Measurements from ENCODE around the gene ZDHHC13.
"Not testable (repeated sequence)": the region's sequence is repeated elsewhere in the genome, so short reads cannot be mapped to it uniquely, and the experiment has no call there.

ZDHHC13 gene

DNA sequence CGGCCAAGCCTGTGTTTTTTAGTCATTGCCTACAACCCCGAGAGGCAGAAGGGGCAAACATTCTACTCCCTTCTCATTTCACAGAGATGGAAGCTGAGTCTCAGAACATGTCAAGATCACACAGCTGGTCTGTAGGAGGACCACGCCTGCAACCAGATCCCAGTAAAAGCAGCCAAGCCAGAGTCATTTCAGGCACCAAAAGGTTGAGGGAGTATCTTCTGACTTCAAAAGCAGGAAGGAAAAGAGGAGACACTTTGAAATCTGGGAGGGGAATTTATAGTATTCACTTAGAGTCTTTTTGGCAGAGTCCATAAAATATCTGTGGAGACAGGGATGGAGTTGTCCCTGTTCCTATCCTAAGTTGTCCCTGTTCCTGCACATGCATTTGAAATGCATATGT, 17.9 kb upstream of the ZDHHC13 start:
- no peak for DNase-seq (ENCODE audit: low read depth in 3 of 3)

DNA sequence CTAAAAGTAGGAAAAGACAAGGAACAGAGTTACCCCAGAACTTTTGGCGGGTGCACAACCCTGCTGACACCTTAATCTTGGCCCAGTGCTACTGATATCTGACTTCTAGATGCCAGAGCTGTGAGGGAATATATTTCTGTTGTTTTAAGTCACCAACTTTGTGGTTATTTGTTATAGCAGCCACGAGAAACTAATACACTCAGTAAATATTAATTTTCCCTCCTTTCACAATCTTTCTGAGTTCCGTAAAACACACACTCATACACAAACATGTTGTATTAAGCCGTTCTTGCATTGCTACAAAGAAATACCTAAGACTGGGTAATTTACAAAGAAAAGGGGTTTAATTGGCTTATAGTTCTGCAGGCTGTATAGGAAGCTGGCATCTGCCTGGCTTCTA, 16.1 kb upstream of the ZDHHC13 start:
- DNase-seq (ENCODE audit: low read depth in 3 of 3): no peak

DNA sequence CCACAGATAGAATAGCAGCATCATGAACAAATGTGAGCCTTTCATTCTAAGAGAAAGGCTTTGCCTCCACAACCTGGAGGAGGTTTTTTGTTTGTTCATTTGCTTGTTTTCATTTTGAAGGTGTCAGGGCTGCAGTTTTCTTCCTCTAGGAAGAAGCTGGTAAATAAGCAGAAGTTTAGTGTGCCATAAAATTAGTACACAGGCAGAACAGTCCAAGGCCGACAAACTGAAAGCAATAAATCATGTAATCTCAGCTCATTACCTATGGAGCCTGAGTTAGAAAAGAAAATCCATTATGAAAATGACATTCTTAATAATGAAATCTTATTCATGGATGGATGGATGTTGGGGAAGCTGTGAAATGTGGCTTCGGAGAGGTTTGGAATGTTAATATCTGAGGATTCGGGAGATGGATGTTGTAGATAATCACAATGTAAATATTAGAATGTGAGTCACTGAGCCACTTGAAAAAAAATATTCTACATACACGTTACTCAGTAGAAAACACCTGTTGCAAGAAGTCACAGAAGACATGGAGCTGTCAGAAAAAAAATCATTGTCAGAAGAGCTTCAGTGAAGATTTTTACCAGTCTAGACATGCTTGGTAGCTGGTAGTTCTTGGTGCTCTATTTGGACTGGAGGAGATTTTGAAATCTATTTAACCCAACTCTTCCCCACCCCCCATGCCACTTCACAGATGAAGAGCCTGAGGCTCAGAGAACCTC, 15.0 kb upstream of the ZDHHC13 start:
- no peak for DNase-seq (ENCODE audit: low read depth in 3 of 3)

DNA sequence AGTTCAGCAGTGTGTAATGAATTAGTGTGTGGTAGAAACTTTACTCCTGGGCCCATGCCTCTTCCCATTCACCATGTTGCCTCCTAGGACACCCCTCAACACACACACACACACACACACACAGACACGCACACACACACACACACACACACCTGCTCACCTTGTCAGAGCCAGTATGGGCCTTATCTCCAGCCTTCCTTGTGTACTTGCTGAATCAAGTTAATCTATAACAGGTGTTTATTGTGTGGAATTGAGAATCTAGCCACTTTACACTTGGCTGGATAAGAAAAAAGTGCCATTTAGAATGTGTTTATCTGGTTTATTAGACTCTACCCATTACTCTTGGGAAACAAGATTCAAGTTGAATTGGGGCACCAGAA, 14.5 kb upstream of the ZDHHC13 start:
- no peak for DNase-seq (ENCODE audit: low read depth in 3 of 3)

DNA sequence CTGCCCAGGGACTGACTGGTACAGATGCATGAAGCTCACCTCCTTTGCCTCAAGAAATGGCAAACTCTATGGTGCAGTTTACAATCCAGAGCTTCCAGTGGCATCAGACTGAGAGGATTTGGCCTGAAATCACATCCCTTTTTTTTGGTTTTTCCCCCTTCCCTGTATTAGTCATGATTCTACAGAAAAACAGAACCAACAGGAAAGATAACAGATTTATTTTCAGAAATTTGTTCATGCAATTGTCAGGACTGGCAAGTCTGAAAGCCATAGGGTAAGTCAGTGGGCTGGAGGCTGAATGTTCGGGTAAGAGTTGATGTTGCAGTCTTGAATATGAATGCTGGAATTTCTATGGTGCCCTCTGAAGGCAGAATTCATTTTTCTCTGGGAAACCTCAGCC, 12.0 kb upstream of the ZDHHC13 start:
- no peak for DNase-seq (ENCODE audit: low read depth in 3 of 3)

DNA sequence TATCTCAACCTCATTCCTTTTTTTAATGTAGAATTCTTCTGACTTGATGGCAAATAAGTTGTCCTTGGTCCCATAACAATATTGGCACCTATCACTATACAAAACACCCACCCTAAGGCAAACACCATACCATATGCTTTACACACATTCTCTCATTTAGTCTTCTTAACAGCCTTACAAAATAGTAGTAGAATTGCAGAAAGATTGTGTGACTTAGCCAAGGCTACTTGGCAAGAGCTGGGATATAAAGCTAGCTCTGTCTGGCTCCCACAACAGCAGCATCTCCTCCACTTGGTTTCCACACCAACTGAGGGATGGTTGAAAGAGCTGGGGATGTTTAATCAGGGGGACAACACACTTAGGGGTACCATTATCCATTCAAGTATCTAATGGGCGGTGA, 9.8 kb upstream of the ZDHHC13 start:
- DNase-seq (ENCODE audit: low read depth in 3 of 3): no peak

DNA sequence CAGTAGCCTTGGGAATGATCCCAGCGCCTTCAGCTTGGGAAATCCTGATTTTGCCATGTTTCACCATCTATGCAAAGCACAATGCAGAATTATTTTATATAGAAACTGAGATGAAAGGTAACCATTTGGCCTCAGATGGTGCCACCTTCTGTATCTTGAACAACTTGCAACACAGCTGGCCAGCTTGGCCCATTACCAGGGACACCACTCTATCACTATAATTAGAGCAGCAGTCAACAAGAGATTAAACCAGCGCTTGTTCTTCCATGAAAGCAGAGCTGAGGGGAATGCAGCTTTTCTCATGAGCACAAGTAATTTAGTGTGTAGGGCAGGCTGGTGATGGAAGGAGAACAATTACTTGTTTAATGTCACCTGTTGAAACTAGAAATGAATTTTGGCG, 6.7 kb upstream of the ZDHHC13 start:
- no peak for DNase-seq (ENCODE audit: low read depth in 3 of 3)

DNA sequence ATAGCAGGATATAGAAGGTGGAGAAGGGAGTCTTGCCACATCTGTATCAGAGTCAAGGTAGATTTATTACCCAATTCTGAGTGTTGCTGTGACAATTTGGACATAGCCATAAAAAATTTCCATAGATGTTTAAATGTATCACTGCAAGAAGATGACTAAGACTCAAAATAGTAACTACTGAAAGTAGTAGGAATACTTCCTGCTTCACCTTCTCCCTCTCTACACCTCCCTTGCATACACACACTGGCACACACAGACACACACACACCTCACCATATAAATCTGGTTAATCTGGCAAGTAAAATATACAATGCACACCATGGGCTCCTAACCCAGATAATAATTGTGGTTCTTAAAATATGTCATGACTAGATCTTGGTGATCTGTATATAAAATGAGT, 5.2 kb upstream of the ZDHHC13 start:
- no peak for DNase-seq (ENCODE audit: low read depth in 3 of 3)

DNA sequence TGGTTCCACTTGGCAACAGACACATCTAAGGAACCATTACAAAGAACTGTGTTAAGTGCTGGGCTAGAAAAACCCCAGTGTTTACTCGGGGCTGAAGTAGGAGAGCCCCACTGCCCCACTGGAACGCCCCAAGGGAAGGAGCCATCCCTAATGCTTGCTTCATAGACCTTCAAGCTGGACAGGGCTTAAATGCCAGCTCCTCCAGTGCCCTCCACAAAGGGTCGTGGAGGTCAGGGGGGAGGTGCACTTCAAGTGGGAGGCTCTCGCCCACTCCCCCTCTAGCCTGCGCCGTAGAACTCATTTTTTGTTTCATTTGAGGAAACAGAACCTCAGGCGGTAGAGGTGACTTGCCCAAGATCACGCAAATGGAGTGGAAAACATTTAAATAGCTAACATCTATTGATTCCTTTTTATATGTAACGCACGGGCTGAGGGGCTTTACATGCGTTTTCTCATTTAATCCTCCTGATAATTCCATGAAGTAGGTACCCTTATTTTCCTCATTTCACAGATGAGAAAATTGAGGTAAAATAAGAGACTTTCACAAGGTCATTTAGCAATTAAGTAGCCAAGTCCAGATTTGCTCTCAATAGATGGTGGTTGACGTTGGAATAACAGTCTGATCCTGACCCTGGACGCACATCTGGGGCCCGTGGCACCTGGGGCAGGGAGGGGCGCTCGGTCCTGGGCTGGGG, 545 bp upstream of the ZDHHC13 start:
- DNase-seq (ENCODE audit: low read depth in 3 of 3): no peak

DNA sequence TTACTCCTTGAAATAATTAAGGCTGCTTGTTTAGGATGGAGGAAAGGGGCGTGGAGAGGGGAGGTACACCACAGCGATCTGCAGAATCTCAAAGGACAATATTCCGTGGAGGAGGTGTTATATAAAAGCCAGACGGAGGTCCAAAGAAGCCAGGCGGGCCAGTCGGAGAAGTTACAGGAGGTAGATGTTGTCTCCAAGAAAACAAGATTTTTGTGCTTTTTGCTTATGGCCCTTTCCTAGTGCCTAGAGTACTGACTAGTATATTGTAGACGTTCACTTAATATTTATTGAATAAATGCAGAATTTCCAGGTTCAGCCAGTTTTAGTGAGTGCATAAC, 761 bp downstream of the ZDHHC13 start:
- DNase-seq (ENCODE audit: low read depth in 3 of 3): no peak

DNA sequence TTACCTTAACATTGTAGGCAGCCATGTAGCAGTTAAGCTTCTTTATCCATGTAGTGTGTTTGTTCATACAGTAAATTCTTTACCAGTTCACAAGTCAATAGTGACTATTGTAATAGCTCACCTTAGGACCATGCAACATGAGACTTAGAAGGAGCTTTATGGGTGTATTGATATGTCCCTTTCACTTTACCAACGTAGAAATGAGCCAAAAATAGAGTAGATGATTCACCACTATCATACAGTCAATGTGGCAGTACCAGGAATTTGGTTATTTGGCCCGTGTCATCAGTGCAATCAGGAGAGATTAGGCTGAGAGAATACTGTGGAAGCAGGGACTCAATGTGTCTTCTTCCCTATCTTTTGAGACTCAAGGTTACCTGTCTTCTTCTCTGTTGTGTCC, 4.7 kb downstream of the ZDHHC13 start:
- DNase-seq (ENCODE audit: low read depth in 3 of 3): no peak

DNA sequence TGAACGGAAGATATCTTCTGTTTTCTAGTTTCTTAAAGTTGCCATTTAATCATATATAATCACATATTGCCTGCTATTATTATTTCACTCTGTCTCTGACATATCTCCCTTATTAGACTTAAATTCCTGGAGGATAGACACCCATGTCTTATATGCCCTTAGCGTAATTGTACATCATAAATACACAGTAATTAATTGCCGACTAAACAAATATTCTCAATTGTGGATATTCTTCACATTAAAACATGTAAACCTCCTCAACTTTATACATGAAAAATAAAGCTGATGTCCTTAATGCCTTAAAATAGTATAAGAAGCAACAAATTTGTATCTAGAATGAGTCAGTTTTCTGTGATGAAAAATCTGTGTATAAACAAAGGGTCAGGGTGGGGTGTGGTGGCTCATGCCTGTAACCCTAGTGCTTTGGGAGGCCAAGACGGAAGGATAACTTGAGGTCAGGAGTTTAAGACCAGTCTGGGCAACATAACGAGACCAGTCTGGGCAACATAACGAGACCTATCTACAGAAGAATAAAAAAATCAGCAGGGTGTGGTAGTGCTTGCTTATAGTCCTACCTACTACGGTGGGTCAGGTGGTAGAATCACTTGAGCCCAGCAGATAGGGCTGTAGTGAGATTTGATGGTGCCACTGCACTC, 6.1 kb downstream of the ZDHHC13 start:
- no peak for DNase-seq (ENCODE audit: low read depth in 3 of 3)

DNA sequence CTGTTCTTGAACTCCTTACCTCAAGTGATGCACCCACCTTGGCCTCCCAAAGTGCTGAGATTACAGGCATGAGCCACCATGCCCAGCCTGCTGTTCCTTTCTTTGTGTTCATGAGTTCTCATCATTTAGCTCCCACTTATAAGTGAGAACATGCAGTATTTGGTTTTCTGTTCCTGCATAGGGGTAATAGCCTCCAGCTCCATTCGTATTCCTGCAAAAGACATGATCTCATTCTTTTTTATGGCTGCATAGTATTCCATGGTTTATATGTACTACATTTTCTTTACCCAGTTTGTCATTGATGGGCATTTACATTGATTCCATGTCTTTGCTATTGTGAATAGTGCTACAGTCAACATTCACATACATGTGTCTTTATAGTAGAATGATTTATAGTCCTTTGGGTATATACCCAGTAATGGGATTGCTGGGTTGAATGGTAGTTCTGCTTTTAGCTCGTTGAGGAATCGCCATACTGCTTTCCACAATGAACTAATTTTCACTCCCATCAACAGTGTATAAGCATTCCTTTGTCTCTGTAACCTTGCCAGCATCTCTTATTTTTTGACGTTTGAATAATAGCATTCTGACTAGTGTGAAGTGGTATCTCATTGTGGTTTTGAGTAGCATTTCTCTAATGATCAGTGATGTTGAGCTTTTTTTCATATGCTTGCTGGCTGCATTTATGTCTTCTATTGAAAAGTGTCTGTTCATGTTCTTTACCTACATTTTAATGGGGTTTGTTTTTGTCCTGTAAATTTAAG, 9.8 kb downstream of the ZDHHC13 start:
- not testable (repeated sequence) for DNase-seq (ENCODE audit: low read depth in 3 of 3)

DNA sequence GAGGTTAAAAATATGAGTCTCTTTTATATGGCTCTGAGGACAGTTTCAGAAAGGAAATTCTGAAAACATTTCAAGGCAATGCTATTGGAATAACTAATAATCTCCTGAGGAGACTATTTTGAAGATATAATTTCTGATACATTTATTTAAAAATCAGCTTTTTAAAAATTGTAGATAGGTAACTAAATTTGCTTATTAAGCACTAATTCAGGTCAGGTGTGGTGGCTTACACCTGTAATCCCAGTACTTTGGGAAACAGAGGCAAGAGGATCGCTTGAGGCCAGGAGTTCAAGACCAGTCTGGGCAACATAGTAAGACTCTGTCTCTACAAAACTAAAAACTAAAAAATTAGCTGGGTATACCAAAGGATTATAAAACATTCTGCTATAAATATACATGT, 17.0 kb downstream of the ZDHHC13 start:
- no peak for DNase-seq (ENCODE audit: low read depth in 3 of 3)

DNA sequence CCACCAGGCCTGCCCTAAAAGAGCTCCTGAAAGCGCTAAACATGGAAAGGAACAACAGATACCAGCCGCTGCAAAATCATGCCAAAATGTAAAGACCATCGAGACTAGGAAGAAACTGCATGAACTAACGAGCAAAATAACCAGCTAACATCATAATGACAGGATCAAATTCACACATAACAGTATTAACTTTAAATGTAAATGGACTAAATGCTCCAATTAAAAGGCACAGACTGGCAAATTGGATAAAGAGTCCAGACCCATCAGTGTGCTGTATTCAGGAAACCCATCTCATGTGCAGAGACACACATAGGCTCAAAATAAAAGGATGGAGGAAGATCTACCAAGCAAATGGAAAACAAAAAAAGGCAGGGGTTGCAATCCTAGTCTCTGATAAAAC, 19.9 kb downstream of the ZDHHC13 start:
- DNase-seq (ENCODE audit: low read depth in 3 of 3): not testable (repeated sequence)

DNA sequence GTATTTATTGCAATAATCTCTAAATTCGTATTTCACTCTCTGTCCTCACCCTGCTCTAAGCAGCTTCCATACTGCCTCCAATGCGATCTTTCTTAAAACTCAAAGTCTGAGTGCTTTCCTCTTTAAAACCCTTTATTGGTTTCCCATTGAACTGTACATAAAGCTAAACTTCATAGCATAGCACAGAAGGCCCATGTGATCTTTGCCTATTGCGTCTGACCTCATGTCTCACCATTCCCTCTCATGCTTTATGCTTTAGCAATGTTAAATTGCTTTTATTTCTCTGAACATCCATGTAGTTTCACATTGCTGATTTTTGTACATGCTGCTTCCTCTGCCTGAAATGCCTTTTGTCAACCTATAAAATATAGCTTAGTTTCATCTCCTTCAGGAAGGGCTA, 28.4 kb downstream of the ZDHHC13 start:
- DNase-seq (ENCODE audit: low read depth in 3 of 3): no peak

DNA sequence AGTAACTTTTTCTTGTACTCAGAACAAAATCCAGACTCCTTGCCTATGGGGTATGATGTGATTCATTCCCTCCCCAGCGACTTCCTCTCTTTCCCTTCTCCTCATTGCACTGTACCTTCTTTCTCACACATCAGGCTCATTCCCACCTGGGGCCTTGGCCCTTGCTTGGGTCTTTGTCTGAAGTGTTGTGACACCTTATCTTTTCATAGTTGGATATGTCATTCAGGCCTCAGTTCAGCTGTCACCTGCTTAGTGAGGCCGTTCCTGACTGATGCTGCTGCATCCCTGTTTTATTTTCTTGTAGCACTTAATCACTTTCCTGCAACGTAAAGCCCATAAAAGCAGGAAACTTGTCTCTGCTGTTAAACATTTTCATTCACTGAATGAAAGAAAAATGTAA, 39.9 kb downstream of the ZDHHC13 start:
- DNase-seq (ENCODE audit: low read depth in 3 of 3): no peak

DNA sequence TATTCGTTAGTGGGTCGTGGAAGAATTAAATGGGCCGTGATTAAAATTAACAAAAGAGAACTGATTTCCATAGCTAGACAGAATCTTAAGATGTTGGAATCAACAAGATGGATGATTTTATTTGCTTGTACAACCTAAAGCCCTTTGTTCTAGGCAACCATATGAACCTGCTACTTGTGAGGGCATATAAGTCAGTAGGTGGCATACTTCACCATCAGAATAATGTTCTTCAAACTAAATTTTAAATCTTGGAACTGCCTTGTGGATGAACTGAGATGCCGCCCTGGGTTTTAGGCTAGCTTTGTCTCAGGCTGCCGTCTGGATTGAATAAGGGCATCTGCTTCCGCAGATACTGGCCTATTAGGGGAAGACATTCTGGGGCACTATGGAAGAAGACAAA, 43.9 kb downstream of the ZDHHC13 start:
- DNase-seq (ENCODE audit: low read depth in 3 of 3): no peak

DNA sequence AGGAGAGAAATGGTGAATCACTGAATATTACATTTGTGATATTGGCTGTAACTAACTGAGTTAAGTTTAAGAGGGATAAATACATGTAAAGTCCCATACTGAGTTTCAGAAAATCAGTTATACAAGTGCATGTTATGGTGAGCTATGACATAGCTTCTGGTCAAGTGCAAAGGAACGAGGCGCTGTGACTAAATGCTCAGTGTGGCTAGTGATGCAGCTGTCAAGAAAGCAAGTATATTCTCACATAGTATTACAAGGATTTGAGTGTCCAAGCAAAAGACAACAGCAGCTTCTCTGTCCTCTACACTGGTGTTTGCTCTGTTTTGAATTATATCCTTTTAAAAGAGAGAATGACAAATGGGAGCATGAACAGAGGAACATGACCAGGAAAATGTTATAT, 44.7 kb downstream of the ZDHHC13 start:
- no peak for DNase-seq (ENCODE audit: low read depth in 3 of 3)

DNA sequence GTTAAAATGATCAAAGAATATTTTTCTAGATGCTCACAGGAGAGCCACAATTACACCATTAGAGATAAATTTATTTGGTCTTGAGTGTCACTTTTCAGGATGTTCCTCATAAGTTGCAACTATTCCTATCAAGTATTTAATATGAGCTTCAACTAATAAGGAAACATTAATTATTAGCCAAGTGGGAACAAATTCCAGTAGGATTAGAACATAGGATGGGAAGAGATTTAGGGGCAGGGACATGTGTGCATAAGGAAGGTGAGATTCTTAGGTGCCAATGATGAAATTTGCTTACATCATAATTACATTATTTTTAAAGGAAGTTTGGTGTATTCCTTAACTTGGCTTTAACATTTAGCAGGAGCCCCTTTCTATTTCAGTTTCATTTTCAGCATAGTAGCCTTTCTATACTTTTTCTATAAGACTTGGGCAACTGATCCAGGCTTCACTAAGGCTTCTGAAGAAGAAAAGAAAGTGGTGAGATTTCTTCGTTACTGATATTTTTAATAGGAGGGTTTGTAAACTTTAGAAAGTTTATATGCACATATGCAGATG, 46.1 kb downstream of the ZDHHC13 start:
- DNase-seq (ENCODE audit: low read depth in 3 of 3): no peak

DNA sequence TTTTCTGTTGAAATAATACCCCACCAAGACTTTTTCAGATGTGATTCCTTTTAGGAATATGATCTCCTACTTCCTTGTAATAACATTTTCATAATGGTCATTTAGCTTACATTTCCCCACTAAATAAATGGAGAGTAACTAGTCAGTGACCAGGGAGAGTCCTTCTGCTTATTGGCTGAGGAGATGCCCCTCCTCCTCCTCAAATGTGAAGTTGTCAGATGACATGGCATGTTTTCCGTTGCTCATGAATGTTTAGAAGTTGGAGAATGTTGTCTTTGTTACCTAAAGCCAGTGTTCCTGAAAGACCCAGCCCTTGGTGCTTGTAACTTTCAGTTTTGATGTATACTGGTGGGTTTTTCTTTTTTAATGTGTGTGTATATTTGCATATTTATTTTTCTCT, 46.6 kb downstream of the ZDHHC13 start:
- no peak for DNase-seq (ENCODE audit: low read depth in 3 of 3)

DNA sequence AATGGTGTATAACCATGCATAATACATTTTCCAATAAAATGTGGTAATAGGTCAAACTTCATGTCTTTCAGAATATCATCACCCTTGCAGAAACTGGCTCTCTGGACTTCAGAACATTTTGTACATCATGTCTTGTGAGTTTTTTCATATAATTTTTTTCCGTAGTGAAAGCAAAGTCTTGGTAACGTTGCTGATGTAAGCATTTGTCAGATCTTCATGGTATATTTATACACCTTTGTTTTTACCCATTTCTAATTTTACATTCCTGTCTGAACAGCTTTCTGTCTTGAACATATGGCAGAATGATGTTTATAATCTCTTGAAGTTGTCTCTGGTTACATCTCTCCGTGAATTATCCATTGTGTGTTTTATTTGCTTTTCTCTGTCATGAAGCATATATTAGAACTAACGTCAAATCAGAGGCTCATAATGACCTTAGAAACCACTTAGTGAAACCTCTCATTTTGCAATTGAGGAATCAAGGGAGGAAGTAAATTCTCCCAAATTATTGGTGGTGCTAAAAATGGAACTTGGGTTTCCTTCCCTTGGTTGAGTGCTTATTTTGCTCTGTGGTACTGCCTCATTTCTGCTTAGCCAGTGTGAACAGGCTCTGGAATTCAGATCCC, 47.4 kb downstream of the ZDHHC13 start:
- DNase-seq (ENCODE audit: low read depth in 3 of 3): no peak

All from stimulated activated CD4-positive, alpha-beta T cell treated with anti-CD3 and anti-CD28 coated beads, TNF-alpha, amount 100 ng/mL, for 4 hours (primary cell).